Loucy (cell line): Measurements from ENCODE around the gene GABBR2.
"Not testable (repeated sequence)": the region's sequence is repeated elsewhere in the genome, so short reads cannot be mapped to it uniquely, and the experiment has no call there.

ENCODE experiments used
- H2AFZ ChIP-seq: fragments of 200-600 bp; sonication (generic); 2 replicates; pipeline ENCODE4 v1.6.0; 2016; ENCODE audit warnings: antibody characterized with exemption, mild to moderate bottlenecking, low read length, moderate library complexity
- H3F3A ChIP-seq: fragments of 200-600 bp; 2 replicates; pipeline ENCODE4 v1.6.0; 2016; ENCODE audit warnings: antibody characterized with exemption, low read depth, mild to moderate bottlenecking
- H3K27me3 ChIP-seq: fragments of 200-600 bp; sonication (generic); 2 replicates; pipeline ENCODE4 v1.6.1; 2014; ENCODE audit warnings: low read length, mild to moderate bottlenecking; ENCODE audit not compliant: insufficient read depth, poor library complexity, severe bottlenecking
- H3K36me3 ChIP-seq: fragments of 200-600 bp; sonication (generic); 2 replicates; pipeline ENCODE4 v1.6.1; 2016; ENCODE audit warnings: low read length; ENCODE audit not compliant: insufficient read depth
- H3K4me1 ChIP-seq: fragments of 200-600 bp; sonication (generic); 2 replicates; pipeline ENCODE4 v1.5.1; 2014; ENCODE audit warnings: low read length, mild to moderate bottlenecking; ENCODE audit not compliant: insufficient read depth, poor library complexity, severe bottlenecking
- H3K4me2 ChIP-seq: fragments of 200-600 bp; sonication (generic); 2 replicates; pipeline ENCODE4 v1.6.0; 2014; ENCODE audit warnings: antibody characterized with exemption, low read length, low read depth, mild to moderate bottlenecking; ENCODE audit not compliant: poor library complexity, severe bottlenecking
- H3K4me3 ChIP-seq: fragments of 200-600 bp; sonication (generic); 2 replicates; pipeline ENCODE4 v1.5.1; 2014; ENCODE audit warnings: low read length, mild to moderate bottlenecking, mixed read lengths; ENCODE audit not compliant: poor library complexity, severe bottlenecking
- H3K79me2 ChIP-seq: fragments of 200-600 bp; sonication (generic); 2 replicates; pipeline ENCODE4 v1.6.1; 2014; ENCODE audit warnings: low read length; ENCODE audit not compliant: insufficient read depth
- H3K9ac ChIP-seq: fragments of 200-600 bp; sonication (generic); 2 replicates; pipeline ENCODE4 v1.6.0; 2014; ENCODE audit warnings: mild to moderate bottlenecking, low read depth, low read length, moderate library complexity; ENCODE audit not compliant: poor library complexity, severe bottlenecking
- H3K9me2 ChIP-seq: fragments of 200-600 bp; sonication (generic); replicated peaks from 2 replicates; pipeline ENCODE4 v1.6.1; 2016; ENCODE audit warnings: low read depth, low read length, mixed read lengths
- H3K9me3 ChIP-seq: fragments of 200-600 bp; sonication (generic); 2 replicates; pipeline ENCODE4 v1.6.1; 2014; ENCODE audit warnings: mild to moderate bottlenecking, antibody characterized with exemption, low read length, low read depth; ENCODE audit not compliant: insufficient read depth
- H4K20me1 ChIP-seq: fragments of 200-600 bp; sonication (generic); 2 replicates; pipeline ENCODE4 v1.6.0; 2014; ENCODE audit warnings: antibody characterized with exemption, low read length, mild to moderate bottlenecking; ENCODE audit not compliant: insufficient read depth, poor library complexity, severe bottlenecking
- EZH2phosphoT487 ChIP-seq: fragments of 200-600 bp; IDR thresholded peaks from 2 replicates; pipeline ENCODE4 v1.6.1; 2018; ENCODE audit warnings: antibody characterized with exemption, mild to moderate bottlenecking, moderate library complexity, borderline replicate concordance
- TF ChIP-seq, protein P1 (sequence below): fragments of 200-600 bp; sonication (generic); conservative IDR thresholded peaks from 2 replicates; pipeline ENCODE4 v1.5.1; 2014; ENCODE audit warnings: mild to moderate bottlenecking, antibody characterized with exemption, low read length

GABBR2 gene

DNA sequence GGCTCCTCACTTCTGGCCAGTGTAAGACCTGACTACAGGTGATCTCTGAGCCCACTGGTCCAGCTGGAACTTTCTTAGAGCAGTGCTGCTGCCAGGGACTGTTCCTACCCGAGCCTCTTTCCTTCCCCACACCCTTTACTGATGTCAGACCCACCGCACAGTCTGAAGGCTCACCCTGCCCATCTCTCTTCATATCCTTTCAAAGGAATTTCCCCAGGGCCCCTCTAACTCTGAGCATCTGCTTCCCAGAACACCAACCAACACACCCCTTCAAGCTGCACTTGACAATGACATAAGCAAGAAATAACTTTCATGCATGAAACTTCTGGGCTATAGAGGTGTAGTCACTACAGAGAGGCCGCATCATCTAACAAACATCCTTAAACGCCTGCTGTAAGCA is 119.6 kb downstream of the GABBR2 start:
- H3K4me3 ChIP-seq, result no peak overlapping the region
- H3K36me3 ChIP-seq, result no peaks in the 10 kb centered on the region
- no peaks in the 10 kb centered on the region for H3K27me3 ChIP-seq
- H3K4me2 ChIP-seq, result no peak overlapping the region
- no peaks in the 10 kb centered on the region for H3F3A ChIP-seq
- no peaks in the 10 kb centered on the region for H3K9me3 ChIP-seq
- TF ChIP-seq, protein P1, sequence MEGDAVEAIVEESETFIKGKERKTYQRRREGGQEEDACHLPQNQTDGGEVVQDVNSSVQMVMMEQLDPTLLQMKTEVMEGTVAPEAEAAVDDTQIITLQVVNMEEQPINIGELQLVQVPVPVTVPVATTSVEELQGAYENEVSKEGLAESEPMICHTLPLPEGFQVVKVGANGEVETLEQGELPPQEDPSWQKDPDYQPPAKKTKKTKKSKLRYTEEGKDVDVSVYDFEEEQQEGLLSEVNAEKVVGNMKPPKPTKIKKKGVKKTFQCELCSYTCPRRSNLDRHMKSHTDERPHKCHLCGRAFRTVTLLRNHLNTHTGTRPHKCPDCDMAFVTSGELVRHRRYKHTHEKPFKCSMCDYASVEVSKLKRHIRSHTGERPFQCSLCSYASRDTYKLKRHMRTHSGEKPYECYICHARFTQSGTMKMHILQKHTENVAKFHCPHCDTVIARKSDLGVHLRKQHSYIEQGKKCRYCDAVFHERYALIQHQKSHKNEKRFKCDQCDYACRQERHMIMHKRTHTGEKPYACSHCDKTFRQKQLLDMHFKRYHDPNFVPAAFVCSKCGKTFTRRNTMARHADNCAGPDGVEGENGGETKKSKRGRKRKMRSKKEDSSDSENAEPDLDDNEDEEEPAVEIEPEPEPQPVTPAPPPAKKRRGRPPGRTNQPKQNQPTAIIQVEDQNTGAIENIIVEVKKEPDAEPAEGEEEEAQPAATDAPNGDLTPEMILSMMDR, result no peak
- no peak for TF ChIP-seq EZH2phosphoT487
- no peak overlapping the region for H2AFZ ChIP-seq
- no peaks in the 10 kb centered on the region for H4K20me1 ChIP-seq
- no peak overlapping the region for H3K9ac ChIP-seq
- H3K4me1 ChIP-seq, result peaks cover 3% of the 10 kb centered on the region
- H3K9me2 ChIP-seq, result no peaks in the 10 kb centered on the region
- no peaks in the 10 kb centered on the region for H3K79me2 ChIP-seq

DNA sequence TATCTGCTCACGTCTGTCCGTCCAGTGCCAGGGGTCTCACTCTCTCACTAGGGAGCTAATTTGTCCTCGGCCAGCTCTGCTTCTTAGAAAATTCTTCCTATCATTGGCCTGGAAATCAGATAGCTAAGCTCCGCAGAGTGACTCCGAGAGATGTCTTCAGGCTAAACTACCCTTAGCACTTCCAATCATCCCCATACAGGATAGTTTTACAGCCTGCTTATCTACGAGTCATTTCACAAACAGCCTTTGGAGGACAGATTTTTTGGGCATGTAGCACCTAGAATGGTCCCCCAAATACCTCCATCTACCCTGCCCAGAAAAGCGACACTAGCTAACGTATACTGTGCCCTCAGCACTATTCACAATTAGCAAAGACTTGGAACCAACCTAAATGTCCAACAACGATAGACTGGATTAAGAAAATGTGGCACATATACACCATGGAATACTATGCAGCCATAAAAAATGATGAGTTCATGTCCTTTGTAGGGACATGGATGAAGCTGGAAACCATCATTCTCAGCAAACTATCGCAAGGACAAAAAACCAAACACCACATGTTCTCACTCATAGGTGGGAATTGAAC is 123.8 kb downstream of the GABBR2 start:
- not testable (repeated sequence) for H3K27me3 ChIP-seq, H2AFZ ChIP-seq, H3K9me2 ChIP-seq, H3F3A ChIP-seq, H3K4me2 ChIP-seq, H3K36me3 ChIP-seq, H4K20me1 ChIP-seq, H3K9me3 ChIP-seq, H3K79me2 ChIP-seq, H3K4me3 ChIP-seq, H3K9ac ChIP-seq
- peaks cover 12% of the 10 kb centered on the region for H3K4me1 ChIP-seq

DNA sequence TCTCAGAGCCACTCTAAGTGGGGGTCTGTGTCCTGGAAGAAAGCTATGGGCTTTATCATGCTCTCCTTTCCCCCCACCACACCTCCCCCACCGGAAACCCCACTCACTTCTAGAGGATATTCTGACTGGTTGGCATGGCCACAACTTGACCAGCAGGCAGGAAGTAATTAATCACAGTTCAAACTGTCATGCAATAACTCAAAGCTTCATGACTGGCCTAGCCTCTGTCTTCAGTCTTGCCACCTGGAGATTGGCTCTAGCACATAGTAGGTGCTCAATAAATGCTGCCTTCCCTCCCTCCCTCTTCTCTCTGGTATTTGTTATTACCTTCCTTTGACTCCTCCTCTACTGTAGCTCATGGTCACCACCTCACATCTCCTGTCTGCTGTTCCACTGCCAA is 124.7 kb downstream of the GABBR2 start:
- peak overlapping the region; percentile 33 for H3K4me2 ChIP-seq

DNA sequence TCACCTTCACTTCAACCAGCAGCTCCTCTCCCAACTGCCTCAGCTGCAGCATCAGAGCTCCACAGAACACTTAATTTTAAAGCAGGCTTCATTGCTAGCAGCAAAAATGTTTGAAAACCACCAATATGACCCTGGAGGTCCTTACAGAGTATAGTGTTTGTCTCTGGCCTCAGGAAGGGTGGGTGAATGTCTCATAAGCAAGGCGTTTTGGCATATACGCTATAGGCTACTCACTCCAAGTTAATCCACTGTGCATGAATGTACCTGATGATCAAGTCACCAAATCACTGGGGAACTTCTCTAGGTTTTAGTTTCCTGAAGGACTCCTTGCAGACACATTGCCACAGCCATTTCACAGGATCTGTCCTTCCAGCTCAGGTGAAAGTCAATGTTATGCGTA is 125.3 kb downstream of the GABBR2 start:
- Histone ChIP-seq H3K36me3 (no peaks in the 10 kb centered on the region), H4K20me1 (no peaks in the 10 kb centered on the region), H3K9me2 (no peaks in the 10 kb centered on the region), H3K79me2 (no peaks in the 10 kb centered on the region), H3F3A (no peaks in the 10 kb centered on the region), H3K9ac (no peak overlapping the region), H3K4me1 (peaks cover 12% of the 10 kb centered on the region), H2AFZ (no peak overlapping the region), H3K27me3 (no peaks in the 10 kb centered on the region), H3K4me2 (peak overlapping the region; percentile 33), H3K9me3 (no peaks in the 10 kb centered on the region), H3K4me3 (no peak overlapping the region)
- TF ChIP-seq EZH2phosphoT487, result no peak
- TF ChIP-seq, protein P1, result no peak

More for the DNA sequence above, 124.7 kb downstream of the GABBR2 start:
- no peak overlapping the region for H2AFZ ChIP-seq
- no peak overlapping the region for H3K4me3 ChIP-seq
- no peaks in the 10 kb centered on the region for H3K36me3 ChIP-seq
- TF ChIP-seq, protein P1, result no peak
- peaks cover 12% of the 10 kb centered on the region for H3K4me1 ChIP-seq
- H3K27me3 ChIP-seq, result no peaks in the 10 kb centered on the region
- no peaks in the 10 kb centered on the region for H4K20me1 ChIP-seq
- no peaks in the 10 kb centered on the region for H3K79me2 ChIP-seq
- H3K9ac ChIP-seq, result no peak overlapping the region
- no peaks in the 10 kb centered on the region for H3K9me3 ChIP-seq
- H3K9me2 ChIP-seq, result no peaks in the 10 kb centered on the region
- H3F3A ChIP-seq, result no peaks in the 10 kb centered on the region
